ENCODE measurements around the gene CNOT6L.

Gene CNOT6L

DNA sequence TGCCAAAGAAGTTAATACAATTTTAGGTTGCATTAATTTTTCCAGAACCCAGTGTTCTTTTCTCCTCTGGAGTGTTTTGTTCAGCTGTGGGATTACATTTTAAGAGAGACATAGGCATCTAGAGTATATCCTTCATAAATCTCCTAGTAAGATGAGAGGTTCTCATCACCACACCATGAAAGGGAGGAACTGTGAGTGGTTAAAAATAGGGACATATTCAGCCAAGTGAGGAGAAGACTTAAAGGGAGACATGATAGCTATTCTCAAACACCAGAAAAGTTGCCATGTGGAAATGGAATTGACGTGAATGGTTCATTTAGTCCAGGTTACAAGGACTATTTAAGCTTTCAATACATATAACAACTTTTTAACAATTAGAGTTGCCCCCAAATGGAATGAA lies 37.0 kb upstream of the CNOT6L start:
- no peaks in the 10 kb centered on the region for H3K9me3 ChIP-seq (replicated peaks; ENCODE audit: insufficient read depth, low read length)
- no peak overlapping the region for H3K4me2 ChIP-seq (ENCODE audit: low read depth, low read length)
- H3K9me2 ChIP-seq (replicated peaks; ENCODE audit: insufficient read depth, low read length) = no peaks in the 10 kb centered on the region
- no peaks in the 10 kb centered on the region for H3K36me3 ChIP-seq (replicated peaks; ENCODE audit: insufficient read depth, low read length)
- H3K9ac ChIP-seq (ENCODE audit: low read length) = no peak overlapping the region
- peaks cover 6% of the 10 kb centered on the region; the same call in 1 of the 2 replicates for H3K4me1 ChIP-seq (ENCODE audit: low read length)
- no peak overlapping the region for H3K4me3 ChIP-seq (ENCODE audit: low read length)
- no peaks in the 10 kb centered on the region for H3F3A ChIP-seq (ENCODE audit: insufficient read depth, low read length)
- no peaks in the 10 kb centered on the region for H3K27me3 ChIP-seq (replicated peaks; ENCODE audit: insufficient read depth, low read length)
- no peak overlapping the region for H3K27ac ChIP-seq (ENCODE audit: low read length)
- H3K79me2 ChIP-seq (ENCODE audit: low read length) = no peaks in the 10 kb centered on the region
- H2AFZ ChIP-seq (ENCODE audit: low read length) = no peak overlapping the region
- no peaks in the 10 kb centered on the region for H4K20me1 ChIP-seq (ENCODE audit: insufficient read depth, low read length)
- no peak for DNase-seq
- TF ChIP-seq EZH2 (optimal IDR thresholded peaks at IDR 0.05; ENCODE audit: low read depth, low read length) = no peak
- TF ChIP-seq, protein P1, sequence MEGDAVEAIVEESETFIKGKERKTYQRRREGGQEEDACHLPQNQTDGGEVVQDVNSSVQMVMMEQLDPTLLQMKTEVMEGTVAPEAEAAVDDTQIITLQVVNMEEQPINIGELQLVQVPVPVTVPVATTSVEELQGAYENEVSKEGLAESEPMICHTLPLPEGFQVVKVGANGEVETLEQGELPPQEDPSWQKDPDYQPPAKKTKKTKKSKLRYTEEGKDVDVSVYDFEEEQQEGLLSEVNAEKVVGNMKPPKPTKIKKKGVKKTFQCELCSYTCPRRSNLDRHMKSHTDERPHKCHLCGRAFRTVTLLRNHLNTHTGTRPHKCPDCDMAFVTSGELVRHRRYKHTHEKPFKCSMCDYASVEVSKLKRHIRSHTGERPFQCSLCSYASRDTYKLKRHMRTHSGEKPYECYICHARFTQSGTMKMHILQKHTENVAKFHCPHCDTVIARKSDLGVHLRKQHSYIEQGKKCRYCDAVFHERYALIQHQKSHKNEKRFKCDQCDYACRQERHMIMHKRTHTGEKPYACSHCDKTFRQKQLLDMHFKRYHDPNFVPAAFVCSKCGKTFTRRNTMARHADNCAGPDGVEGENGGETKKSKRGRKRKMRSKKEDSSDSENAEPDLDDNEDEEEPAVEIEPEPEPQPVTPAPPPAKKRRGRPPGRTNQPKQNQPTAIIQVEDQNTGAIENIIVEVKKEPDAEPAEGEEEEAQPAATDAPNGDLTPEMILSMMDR (IDR thresholded peaks at IDR 0.05; ENCODE audit: low read length) = no peak
- no peak for TF ChIP-seq EZH2phosphoT487 (IDR thresholded peaks at IDR 0.05; ENCODE audit: low read length)

DNA sequence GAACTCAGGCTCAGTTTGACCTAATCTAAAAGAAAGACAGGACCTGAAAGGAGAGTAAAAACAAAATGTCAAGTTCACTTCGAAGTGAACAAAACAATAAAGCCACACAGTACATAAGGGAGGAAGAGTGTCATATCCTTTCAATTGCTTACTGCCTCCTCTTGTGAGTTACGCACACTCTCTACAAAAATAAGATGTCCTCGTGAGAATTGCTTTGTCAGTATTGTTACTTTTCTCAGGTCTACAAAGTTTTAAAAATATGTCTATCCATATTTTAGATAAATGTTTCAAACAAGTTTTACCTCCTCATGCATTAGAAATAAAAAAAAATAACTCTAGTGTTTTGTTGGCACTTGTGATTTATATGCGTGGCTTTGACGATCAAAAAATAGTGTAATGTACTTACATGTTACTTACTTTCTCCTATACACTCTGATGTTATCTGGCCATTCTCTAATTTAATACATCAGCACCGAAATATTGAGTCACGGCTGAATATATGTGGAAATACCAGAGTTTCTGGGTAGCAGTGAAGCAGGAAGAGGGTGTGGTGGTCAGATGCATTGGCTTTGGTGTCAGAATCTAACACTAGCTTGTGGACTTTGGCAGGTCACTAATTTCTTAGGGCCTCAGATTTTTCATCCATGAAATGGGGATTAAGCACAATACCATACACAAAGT lies 35.4 kb upstream of the CNOT6L start:
- Histone ChIP-seq H3K9ac (ENCODE audit: low read length) (no peak overlapping the region), H3K4me3 (ENCODE audit: low read length) (no peak overlapping the region), H3K4me2 (ENCODE audit: low read depth, low read length) (no peak overlapping the region), H2AFZ (ENCODE audit: low read length) (no peak overlapping the region), H3K9me3 (replicated peaks; ENCODE audit: insufficient read depth, low read length) (no peaks in the 10 kb centered on the region), H3K9me2 (replicated peaks; ENCODE audit: insufficient read depth, low read length) (no peaks in the 10 kb centered on the region), H3K27ac (ENCODE audit: low read length) (no peak overlapping the region), H3F3A (ENCODE audit: insufficient read depth, low read length) (no peaks in the 10 kb centered on the region), H3K79me2 (ENCODE audit: low read length) (no peaks in the 10 kb centered on the region), H3K4me1 (ENCODE audit: low read length) (peaks cover 6% of the 10 kb centered on the region; the same call in 1 of the 2 replicates), H4K20me1 (ENCODE audit: insufficient read depth, low read length) (no peaks in the 10 kb centered on the region), H3K27me3 (replicated peaks; ENCODE audit: insufficient read depth, low read length) (no peaks in the 10 kb centered on the region), H3K36me3 (replicated peaks; ENCODE audit: insufficient read depth, low read length) (no peaks in the 10 kb centered on the region)
- no peak for DNase-seq
- TF ChIP-seq, protein P1 (IDR thresholded peaks at IDR 0.05; ENCODE audit: low read length) = no peak
- TF ChIP-seq EZH2phosphoT487 (IDR thresholded peaks at IDR 0.05; ENCODE audit: low read length) (no peak), EZH2 (optimal IDR thresholded peaks at IDR 0.05; ENCODE audit: low read depth, low read length) (no peak)

- Histone ChIP-seq H3K27me3 (replicated peaks; ENCODE audit: insufficient read depth, low read length) (no peaks in the 10 kb centered on the region), H4K20me1 (ENCODE audit: insufficient read depth, low read length) (no peaks in the 10 kb centered on the region), H2AFZ (ENCODE audit: low read length) (no peak overlapping the region), H3K9me2 (replicated peaks; ENCODE audit: insufficient read depth, low read length) (no peaks in the 10 kb centered on the region), H3K9me3 (replicated peaks; ENCODE audit: insufficient read depth, low read length) (no peaks in the 10 kb centered on the region), H3K4me3 (ENCODE audit: low read length) (no peak overlapping the region), H3K4me1 (ENCODE audit: low read length) (peaks cover 6% of the 10 kb centered on the region; the same call in 1 of the 2 replicates), H3K9ac (ENCODE audit: low read length) (no peak overlapping the region), H3K36me3 (replicated peaks; ENCODE audit: insufficient read depth, low read length) (no peaks in the 10 kb centered on the region), H3K4me2 (ENCODE audit: low read depth, low read length) (no peak overlapping the region), H3K79me2 (ENCODE audit: low read length) (no peaks in the 10 kb centered on the region), H3F3A (ENCODE audit: insufficient read depth, low read length) (no peaks in the 10 kb centered on the region), H3K27ac (ENCODE audit: low read length) (no peak overlapping the region)
- TF ChIP-seq, protein P1 (IDR thresholded peaks at IDR 0.05; ENCODE audit: low read length) = no peak
- TF ChIP-seq EZH2phosphoT487 (IDR thresholded peaks at IDR 0.05; ENCODE audit: low read length) (no peak), EZH2 (optimal IDR thresholded peaks at IDR 0.05; ENCODE audit: low read depth, low read length) (no peak)
- DNase-seq = no peak
Observed at GRCh38 chr4:77852892-77853495, 33.8 kb upstream of the CNOT6L start.
